Pons (tissue), 1 donor: ENCODE data around the gene TMEM135.
A peak's percentile ranks its signal among the peaks of the same experiment; 100 is the strongest.

ENCODE experiments used
- DNase-seq: peaks from one replicate; pipeline ENCODE4 v3.0.0-alpha.2; 2016; ENCODE audit warnings: low spot score

The TMEM135 gene

GRCh38 chr11:87301785-87302540 lies 264.2 kb downstream of the TMEM135 start:
- DNase-seq, result peak; percentile 38

GRCh38 chr11:87304412-87304811 lies 266.7 kb downstream of the TMEM135 start:
- DNase-seq, result no peak

DNA sequence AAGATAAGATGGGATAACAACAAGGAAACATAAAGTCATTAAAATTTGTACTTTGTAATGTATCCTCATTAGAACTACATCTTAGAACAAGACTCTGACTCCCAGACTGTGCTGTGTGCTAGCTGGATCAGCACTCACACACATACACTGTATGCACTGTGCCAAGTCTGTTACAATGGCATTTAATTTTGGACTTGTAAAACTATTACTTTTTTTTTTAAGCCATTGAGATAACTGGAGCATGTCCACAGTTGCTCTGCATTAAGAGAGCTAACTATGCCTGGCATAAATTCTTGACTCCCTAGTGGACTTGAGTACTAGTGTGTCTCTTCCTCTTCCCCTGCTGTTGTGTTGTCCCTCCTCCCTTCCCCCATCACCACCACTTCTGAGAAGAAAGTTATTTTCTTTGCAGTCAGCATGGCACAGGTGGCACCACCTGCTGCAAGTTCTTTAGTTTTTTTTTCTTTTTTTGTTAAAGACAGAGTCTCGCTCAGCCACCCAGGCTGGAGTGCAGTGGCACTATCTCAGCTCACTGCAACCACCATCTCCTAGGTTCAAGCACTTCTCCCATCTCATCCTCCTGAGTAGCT lies 268.6 kb downstream of the TMEM135 start:
- no peak for DNase-seq

DNA sequence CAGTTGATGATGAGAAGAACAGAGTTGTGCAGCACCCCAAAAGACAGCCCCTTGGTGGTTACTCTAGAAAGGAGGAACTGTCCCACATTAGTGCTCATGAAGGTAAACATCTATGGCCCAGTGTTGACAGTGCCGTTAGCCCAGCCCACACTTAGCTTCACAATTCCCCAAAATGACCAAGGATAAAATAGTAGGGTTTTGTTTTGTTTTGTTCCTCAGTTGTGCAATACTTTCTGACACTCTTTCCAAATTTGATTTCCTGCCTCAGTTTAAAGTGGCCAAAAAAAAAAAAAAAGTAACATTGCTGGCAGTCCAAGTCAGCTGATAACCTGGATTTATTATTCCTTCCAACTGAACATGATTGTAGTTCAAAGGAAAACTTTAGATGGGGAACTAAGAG lies 269.4 kb downstream of the TMEM135 start:
- DNase-seq, result no peak

DNA sequence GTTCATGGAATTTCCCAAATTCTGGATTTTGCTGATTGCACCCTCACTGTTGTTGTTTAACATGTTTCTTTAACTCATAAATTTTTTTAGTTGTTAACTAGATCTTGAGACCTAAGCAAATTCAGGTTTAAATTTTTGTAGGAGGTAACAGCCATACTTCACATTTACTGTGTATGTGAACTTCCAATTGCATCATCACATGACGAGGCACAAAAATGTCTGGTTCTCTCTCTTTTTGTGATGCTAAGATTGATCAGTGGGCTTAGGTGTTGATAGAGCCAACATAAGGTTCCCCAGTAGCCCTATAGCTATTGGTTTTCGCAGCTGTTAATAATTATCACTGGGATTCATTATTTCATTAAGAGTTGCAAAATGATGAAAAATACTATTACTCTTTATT lies 277.5 kb downstream of the TMEM135 start:
- DNase-seq, result no peak

DNA sequence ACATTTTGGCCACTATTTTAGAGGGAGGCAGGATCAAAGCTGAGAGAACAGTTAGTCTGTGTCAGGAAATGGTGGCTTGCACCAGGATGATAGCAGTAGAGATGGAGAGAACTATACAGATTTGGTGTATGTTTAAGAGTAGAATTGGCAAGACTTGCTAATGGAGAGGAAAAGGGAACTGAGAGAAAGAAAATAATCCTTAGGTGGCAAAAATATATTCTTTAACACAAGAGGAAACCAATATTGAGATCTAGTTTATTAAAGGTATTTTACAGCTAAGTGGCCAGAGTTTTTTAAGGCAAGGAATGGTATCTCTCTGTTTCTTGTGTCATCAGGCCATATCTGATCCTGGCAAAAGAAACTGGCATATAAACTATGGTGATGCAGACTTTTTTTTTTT lies 278.8 kb downstream of the TMEM135 start:
- no peak for DNase-seq

- DNase-seq, result no peak
Observed at GRCh38 chr11:87317441-87317840, 279.7 kb downstream of the TMEM135 start.

- DNase-seq, result no peak
Observed at GRCh38 chr11:87320123-87320522, 282.4 kb downstream of the TMEM135 start.

GRCh38 chr11:87322568-87322967 lies 284.8 kb downstream of the TMEM135 start:
- DNase-seq, result no peak

- no peak for DNase-seq
Observed at GRCh38 chr11:87323899-87324298, 286.2 kb downstream of the TMEM135 start.

- DNase-seq, result no peak
Observed at GRCh38 chr11:87324817-87325489, 287.2 kb downstream of the TMEM135 start.

GRCh38 chr11:87325490-87325872 lies 287.7 kb downstream of the TMEM135 start:
- DNase-seq, result no peak

- DNase-seq, result no peak
Observed at GRCh38 chr11:87326594-87326993, 288.9 kb downstream of the TMEM135 start.

- DNase-seq, result no peak
Observed at GRCh38 chr11:87329172-87329571, 291.4 kb downstream of the TMEM135 start.

- DNase-seq, result no peak
Observed at GRCh38 chr11:87330187-87330601, 292.5 kb downstream of the TMEM135 start.

DNA sequence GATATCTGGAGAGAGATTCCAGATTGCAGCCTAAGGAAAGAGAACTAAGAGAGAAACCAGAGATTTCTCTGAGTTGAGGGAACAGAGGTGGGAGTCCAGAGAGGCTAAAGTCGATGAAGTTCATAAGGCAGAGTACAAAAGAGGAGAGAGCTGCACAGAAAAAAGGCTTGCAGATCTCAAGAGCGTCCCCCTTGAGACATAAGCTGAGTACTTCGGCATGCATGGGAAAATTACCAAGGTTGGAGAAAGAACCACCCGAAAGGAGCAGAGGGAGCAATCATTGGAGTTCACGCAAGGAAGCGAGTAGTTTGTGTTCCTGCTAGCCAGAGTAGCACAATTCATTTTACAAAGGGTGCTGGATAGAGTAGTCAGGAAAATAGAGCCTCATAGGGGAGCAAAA lies 293.5 kb downstream of the TMEM135 start:
- no peak for DNase-seq

DNA sequence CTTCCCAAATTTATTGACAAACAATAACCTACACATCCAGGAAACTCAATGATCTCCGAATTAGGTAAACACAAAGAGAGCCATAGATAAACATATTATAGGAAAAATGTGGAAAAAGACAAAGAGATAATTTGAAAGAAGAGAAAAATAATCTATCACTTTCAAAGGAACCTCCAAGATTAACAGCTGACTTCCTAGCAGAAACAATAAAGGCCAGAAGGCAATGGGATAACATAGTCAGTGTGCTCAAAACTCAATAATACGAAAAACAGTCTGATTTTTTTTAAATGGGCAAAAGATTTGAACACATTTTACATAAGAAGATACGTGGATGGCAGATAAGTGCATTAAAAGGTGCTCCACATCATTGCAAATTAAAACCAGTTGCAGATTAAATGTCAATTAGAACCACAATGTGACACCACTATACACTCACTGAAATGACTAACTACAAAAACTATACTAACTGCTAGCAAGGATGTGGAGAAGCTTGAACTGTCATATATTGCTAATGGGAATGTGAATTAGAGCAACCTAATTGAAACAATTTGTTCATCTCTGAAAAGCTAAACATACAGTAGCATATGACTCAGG lies 300.4 kb downstream of the TMEM135 start:
- DNase-seq, result no peak

- no peak for DNase-seq
Observed at GRCh38 chr11:87339416-87339815, 301.7 kb downstream of the TMEM135 start.

DNA sequence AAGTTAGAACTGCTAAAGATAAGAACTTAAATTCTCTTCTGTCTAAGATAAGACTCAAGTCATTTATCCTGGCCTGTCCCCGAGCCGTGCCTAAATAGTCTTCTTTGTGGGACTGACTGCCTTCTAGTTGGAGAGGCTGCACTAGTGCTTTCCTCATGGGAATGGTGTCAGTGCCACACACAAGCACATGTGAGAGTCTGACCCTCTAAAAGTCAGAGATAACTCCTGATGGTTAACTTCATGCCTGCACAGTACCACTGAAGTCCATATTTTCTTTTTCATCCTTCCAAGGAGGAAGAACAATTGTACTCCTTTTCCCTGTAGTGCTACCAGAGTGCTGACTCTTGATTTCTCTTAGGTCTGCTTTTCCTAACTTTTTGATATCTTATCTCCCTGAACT lies 309.7 kb downstream of the TMEM135 start:
- no peak for DNase-seq

GRCh38 chr11:87347854-87348253 lies 310.1 kb downstream of the TMEM135 start:
- no peak for DNase-seq

- peak; percentile 16 for DNase-seq
Observed at GRCh38 chr11:87351676-87352075, 313.9 kb downstream of the TMEM135 start.

DNA sequence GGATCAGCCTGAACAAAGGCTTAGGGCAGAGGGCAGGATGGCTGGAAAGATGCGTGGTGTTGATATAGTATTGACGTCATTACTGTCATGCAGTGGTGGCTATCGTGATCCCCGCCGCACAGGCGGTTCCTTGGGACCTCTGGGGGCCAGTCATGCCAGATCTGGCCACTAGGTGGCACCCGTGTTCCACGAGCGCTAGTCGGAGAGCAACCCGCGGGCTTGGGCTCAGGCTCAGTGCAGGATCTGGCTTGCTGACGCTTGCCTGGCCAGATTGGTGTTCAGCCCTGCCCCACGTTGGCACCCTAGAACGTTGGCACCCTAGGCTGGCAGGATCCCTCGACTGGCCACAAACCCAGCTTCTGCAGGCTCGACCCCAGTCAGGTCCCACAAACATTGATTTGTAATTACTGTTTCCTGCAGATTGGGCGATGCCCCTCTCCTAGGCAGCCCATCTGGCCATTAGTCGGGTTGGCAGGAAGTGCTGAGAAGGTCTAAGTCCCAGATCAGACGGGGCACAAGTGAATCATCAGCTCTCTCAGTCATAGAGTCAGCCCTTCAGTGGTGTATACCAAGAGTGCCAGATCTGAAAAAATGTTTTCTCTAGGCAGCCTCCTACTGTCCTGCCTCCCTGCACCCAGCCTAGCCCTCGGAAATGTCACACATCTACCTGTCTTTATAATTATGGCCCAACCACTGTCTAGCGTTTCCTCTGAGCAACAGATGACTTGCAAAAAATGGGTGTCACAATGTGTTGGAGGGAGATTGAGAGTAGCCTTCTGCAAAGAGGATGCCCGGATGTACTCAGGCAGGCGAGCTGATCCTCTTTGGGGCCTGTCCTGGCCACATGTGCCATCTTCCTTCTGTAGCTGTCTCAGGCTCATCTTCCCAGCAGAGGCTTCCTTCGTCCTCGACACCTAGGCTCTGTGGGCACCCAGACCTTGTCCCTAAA lies 315.3 kb downstream of the TMEM135 start:
- DNase-seq, result peak; percentile 60
